ENCODE results near the gene OSER1.

DNA sequence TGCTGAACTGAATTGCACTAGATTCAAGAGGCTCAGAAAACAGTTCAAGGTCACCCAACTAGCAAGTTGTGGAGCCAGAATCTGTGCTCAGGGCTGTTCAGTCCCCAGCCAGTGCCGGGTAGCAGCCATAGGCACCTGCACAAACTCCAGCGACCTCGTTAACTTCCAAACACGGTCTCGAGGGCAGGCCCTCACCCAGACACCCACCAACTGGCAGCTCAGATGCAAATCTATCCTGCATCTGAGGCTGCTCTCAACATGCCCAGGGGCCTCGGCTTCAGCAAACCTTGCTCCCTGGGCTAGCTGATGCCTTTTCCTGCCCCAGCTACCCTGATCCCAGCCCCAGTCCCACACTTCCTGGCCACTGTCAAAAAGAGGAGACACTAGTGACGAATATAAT, 27.3 kb downstream of the OSER1 start:
- TF ChIP-seq, protein P1, sequence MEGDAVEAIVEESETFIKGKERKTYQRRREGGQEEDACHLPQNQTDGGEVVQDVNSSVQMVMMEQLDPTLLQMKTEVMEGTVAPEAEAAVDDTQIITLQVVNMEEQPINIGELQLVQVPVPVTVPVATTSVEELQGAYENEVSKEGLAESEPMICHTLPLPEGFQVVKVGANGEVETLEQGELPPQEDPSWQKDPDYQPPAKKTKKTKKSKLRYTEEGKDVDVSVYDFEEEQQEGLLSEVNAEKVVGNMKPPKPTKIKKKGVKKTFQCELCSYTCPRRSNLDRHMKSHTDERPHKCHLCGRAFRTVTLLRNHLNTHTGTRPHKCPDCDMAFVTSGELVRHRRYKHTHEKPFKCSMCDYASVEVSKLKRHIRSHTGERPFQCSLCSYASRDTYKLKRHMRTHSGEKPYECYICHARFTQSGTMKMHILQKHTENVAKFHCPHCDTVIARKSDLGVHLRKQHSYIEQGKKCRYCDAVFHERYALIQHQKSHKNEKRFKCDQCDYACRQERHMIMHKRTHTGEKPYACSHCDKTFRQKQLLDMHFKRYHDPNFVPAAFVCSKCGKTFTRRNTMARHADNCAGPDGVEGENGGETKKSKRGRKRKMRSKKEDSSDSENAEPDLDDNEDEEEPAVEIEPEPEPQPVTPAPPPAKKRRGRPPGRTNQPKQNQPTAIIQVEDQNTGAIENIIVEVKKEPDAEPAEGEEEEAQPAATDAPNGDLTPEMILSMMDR (conservative IDR thresholded peaks at IDR 0.05; ENCODE audit: low read depth, low read length), result no peak
- TF ChIP-seq EZH2phosphoT487 (IDR thresholded peaks at IDR 0.05; ENCODE audit: borderline replicate concordance, low read length), result no peak
